NCI-H2196 treated with DMSO at 0.1 percent for 48 hours (cell line): ENCODE measurements around the gene SLC28A1.

ENCODE experiments used
- DNase-seq: peaks from one replicate; lab custom pipeline; 2025; ENCODE audit not compliant: unreplicated experiment; lab: John Stamatoyannopoulos, UW

SLC28A1 gene

GRCh38 chr15:84885801-84886200 is 1.3 kb downstream of the SLC28A1 start:
- no peak for DNase-seq

- DNase-seq, result no peak
These were observed 1.9 kb downstream of the SLC28A1 start for GRCh38 chr15:84886211-84886983.

GRCh38 chr15:84886984-84887299 is 2.5 kb downstream of the SLC28A1 start:
- no peak for DNase-seq

GRCh38 chr15:84887938-84888337 is 3.5 kb downstream of the SLC28A1 start:
- DNase-seq, result no peak

- no peak for DNase-seq
These were observed 4.2 kb downstream of the SLC28A1 start for GRCh38 chr15:84888639-84889038.

- DNase-seq, result no peak
These were observed 5.0 kb downstream of the SLC28A1 start for GRCh38 chr15:84889313-84889990.

- DNase-seq, result no peak
These were observed 5.7 kb downstream of the SLC28A1 start for GRCh38 chr15:84889991-84890669.

GRCh38 chr15:84890670-84891162 is 6.3 kb downstream of the SLC28A1 start:
- DNase-seq, result no peak

GRCh38 chr15:84891339-84891738 is 6.9 kb downstream of the SLC28A1 start:
- DNase-seq, result no peak

- DNase-seq, result no peak
These were observed 8.4 kb downstream of the SLC28A1 start for GRCh38 chr15:84892786-84893307.

GRCh38 chr15:84893607-84894006 is 9.1 kb downstream of the SLC28A1 start:
- DNase-seq, result no peak

- DNase-seq, result no peak
These were observed 10.4 kb downstream of the SLC28A1 start for GRCh38 chr15:84894736-84895425.

GRCh38 chr15:84898761-84899160 is 14.3 kb downstream of the SLC28A1 start:
- DNase-seq, result no peak

- DNase-seq, result no peak
These were observed 15.3 kb downstream of the SLC28A1 start for GRCh38 chr15:84899750-84900149.

- DNase-seq, result no peak
These were observed 17.1 kb downstream of the SLC28A1 start for GRCh38 chr15:84901540-84901939.

GRCh38 chr15:84903751-84904150 is 19.3 kb downstream of the SLC28A1 start:
- DNase-seq, result no peak

GRCh38 chr15:84904419-84904818 is 20.0 kb downstream of the SLC28A1 start:
- no peak for DNase-seq

- no peak for DNase-seq
These were observed 20.8 kb downstream of the SLC28A1 start for GRCh38 chr15:84905016-84905916.

- no peak for DNase-seq
These were observed 23.3 kb downstream of the SLC28A1 start for GRCh38 chr15:84907731-84908130.

- no peak for DNase-seq
These were observed 24.1 kb downstream of the SLC28A1 start for GRCh38 chr15:84908564-84908963.
